ENCODE measurements around the gene COQ3. TPM values are rescaled to one million over a fixed set of nuclear protein-coding genes. Genes with fewer than 3 reads are reported as not detected.

COQ3 gene
- total RNA-seq, 6 experiments from 2014 or later: 5.6 to 8.2 (median 6.7) TPM

DNA sequence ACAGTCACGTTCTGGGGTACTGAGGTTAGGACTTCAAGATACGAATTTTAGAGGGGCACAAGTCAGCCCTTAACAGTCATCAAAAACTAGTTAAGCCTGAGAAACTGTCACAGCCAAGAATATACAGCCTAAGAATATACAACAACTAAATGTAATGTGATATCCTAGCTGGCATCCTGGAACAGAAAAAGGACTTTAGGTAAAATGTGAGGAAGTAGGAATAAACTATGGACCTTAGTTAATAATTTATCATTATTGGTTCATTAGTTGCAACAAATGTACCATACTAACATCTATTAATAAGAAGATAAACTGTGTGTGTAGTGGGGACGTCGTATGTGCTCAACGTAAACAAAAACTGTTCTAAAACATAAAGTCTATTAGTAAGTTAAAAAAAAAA is 30.0 kb upstream of the COQ3 start:
- Histone ChIP-seq H3K27me3 (no peaks in the 10 kb centered on the region), H3K27ac (peak overlapping the region; percentile 93 to 97 (median 97)), H3K4me3 (peak overlapping the region; percentile 66 to 82 (median 79)), H3K9me3 (no peaks in the 10 kb centered on the region), H3K36me3 (no peaks in the 10 kb centered on the region), H3K4me1 (peaks cover 0 to 46% (median 5%) of the 10 kb centered on the region in 4 donors)
- no peak for ATAC-seq
- no peak for DNase-seq
- WGBS (ENCODE audit: insufficient coverage, low coverage, low lambda C conversion rate, missing lambda C conversion rate): 21% methylated on average over 5 of the region's 5 CpGs
- intact Hi-C loops (cut with DNase I): no loop called here
- TF ChIP-seq, protein P1, sequence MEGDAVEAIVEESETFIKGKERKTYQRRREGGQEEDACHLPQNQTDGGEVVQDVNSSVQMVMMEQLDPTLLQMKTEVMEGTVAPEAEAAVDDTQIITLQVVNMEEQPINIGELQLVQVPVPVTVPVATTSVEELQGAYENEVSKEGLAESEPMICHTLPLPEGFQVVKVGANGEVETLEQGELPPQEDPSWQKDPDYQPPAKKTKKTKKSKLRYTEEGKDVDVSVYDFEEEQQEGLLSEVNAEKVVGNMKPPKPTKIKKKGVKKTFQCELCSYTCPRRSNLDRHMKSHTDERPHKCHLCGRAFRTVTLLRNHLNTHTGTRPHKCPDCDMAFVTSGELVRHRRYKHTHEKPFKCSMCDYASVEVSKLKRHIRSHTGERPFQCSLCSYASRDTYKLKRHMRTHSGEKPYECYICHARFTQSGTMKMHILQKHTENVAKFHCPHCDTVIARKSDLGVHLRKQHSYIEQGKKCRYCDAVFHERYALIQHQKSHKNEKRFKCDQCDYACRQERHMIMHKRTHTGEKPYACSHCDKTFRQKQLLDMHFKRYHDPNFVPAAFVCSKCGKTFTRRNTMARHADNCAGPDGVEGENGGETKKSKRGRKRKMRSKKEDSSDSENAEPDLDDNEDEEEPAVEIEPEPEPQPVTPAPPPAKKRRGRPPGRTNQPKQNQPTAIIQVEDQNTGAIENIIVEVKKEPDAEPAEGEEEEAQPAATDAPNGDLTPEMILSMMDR (IDR thresholded peaks at IDR 0.05): no peak
- TF ChIP-seq POLR2A (IDR thresholded peaks at IDR 0.05): no peak

GRCh38 chr6:99422912-99423311 is 28.9 kb upstream of the COQ3 start:
- no peak for DNase-seq
- H3K36me3 ChIP-seq: no peaks in the 10 kb centered on the region
- H3K4me3 ChIP-seq: no peak overlapping the region
- H3K4me1 ChIP-seq: peaks cover 0 to 46% (median 5%) of the 10 kb centered on the region in 4 donors
- no peak for ATAC-seq
- no peaks in the 10 kb centered on the region for H3K27me3 ChIP-seq
- intact Hi-C loops (cut with DNase I): no loop called here
- TF ChIP-seq, protein P1 (IDR thresholded peaks at IDR 0.05): no peak
- no peak for TF ChIP-seq POLR2A (IDR thresholded peaks at IDR 0.05)
- no peak overlapping the region for H3K27ac ChIP-seq
- H3K9me3 ChIP-seq: no peaks in the 10 kb centered on the region
- WGBS (ENCODE audit: insufficient coverage, low coverage, low lambda C conversion rate, missing lambda C conversion rate): 79% methylated on average over 5 of the region's 6 CpGs

DNA sequence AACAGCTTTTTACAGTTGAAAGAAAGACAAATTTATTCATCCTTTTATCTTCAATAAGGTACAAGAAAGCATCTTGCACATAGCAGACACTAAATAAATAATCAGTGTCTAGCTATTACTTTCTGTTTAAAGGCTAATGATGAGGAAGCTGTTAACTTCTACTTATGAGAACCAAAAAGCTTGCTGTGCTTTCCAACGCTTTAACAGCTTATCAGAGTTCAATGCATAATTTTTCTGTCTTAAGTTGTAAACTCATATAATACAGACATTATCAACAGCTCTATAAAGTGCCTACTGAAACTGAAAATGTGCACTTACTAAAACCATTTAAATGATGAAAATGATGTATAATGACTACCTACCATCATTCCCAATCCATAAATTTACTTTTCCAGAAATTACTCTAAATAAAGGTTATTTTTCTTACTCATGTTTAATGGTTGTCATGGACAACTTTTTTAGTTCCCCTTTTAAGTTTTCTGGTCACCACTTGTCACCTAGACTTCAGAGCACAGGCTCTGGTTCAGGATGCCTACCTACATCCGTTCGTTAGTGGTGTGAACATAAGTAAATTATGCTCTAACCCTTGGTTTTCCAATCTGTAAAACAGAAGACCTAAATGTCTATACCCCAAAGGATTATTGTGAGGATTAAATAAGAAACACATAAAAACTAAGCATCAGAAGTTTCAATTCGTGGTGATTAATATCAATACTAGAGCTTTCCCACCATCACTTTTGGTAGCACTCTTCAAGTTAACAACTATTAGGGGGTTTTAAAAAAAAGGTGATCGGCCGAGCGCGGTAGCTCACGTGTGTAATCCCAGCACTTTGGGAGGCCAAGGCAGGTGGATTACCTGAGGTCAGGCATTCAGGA is 23.1 kb upstream of the COQ3 start:
- WGBS (ENCODE audit: insufficient coverage, low coverage, low lambda C conversion rate, missing lambda C conversion rate): 61% methylated on average over 8 of the region's 9 CpGs
- ATAC-seq (no peak), DNase-seq (no peak)
- Histone ChIP-seq H3K4me1 (peaks cover 0 to 32% (median 4%) of the 10 kb centered on the region in 4 donors), H3K4me3 (no peak overlapping the region), H3K36me3 (no peaks in the 10 kb centered on the region), H3K27me3 (no peaks in the 10 kb centered on the region), H3K9me3 (no peaks in the 10 kb centered on the region), H3K27ac (no peak overlapping the region)
- TF ChIP-seq, protein P1 (IDR thresholded peaks at IDR 0.05): no peak
- no peak for TF ChIP-seq POLR2A (IDR thresholded peaks at IDR 0.05)
- intact Hi-C loops (cut with DNase I): no loop called here

GRCh38 chr6:99416226-99416625 is 22.2 kb upstream of the COQ3 start:
- Histone ChIP-seq H3K36me3 (no peaks in the 10 kb centered on the region), H3K27me3 (no peaks in the 10 kb centered on the region), H3K9me3 (no peaks in the 10 kb centered on the region), H3K4me3 (no peak overlapping the region), H3K4me1 (peaks cover 0 to 25% (median 4%) of the 10 kb centered on the region in 4 donors), H3K27ac (no peak overlapping the region)
- ATAC-seq (no peak), DNase-seq (no peak)
- no peak for TF ChIP-seq POLR2A (IDR thresholded peaks at IDR 0.05)
- TF ChIP-seq, protein P1 (IDR thresholded peaks at IDR 0.05): no peak
- 65% methylated on average over 2 of the region's 2 CpGs for WGBS (ENCODE audit: insufficient coverage, low coverage, low lambda C conversion rate, missing lambda C conversion rate)
- intact Hi-C loops (cut with DNase I): no loop called here
